Measurements from ENCODE around the gene PGP.

PGP gene

GRCh38 chr16:2199621-2200139 lies 15.0 kb downstream of the PGP start:
- DNase-seq (ENCODE audit: low read depth): no peak

DNA sequence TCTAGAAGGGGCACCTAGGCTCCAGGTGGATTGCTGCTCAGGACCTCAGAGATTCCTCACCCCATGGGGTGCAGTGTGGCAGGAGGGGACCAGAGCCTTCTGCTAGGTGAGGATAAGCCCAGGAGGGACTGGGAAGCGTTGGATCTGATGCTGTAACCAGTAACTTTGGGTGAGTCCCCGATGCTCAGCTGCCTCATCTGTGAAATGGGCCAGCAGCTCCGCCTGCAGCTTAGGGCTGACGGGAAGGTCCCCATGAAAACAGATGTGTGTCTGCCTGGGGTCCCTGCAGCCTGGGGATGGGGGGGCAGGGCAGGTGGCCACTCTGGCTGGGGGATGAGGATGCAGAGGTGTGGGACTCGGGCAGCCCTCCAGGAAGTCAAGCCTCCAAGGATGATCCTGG lies 15.5 kb downstream of the PGP start:
- DNase-seq (ENCODE audit: low read depth): no peak

- no peak for DNase-seq (ENCODE audit: low read depth)
These were observed 16.4 kb downstream of the PGP start for GRCh38 chr16:2198283-2198682.

- DNase-seq (ENCODE audit: low read depth): no peak
These were observed 16.9 kb downstream of the PGP start for GRCh38 chr16:2197765-2198164.

DNA sequence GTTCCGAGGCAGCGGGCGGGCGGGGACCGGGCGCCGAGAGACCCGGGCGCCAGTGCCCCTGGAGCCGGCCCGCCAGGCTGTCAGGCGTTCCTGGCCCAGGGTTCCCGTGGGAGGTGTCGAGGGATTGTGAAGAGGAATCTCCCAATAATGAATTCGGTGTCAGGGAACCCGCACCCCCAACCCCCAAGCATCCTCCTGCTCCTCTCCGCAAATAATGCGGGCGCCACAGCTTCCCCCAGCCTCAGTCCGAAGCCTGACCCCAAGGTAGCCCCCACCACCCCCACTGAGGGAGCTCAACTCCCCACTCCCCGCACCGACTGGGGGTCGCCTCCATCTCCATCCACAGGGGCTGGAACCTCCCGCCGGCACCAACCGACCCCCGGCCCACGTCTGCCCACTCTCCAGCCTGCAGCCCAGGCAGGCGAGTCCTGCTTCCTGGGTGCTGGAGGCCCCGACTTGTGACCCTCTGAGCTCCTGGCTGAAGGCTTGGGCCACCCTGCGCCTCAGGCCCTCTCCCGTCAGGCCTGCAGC lies 17.6 kb downstream of the PGP start:
- no peak for DNase-seq (ENCODE audit: low read depth)

DNA sequence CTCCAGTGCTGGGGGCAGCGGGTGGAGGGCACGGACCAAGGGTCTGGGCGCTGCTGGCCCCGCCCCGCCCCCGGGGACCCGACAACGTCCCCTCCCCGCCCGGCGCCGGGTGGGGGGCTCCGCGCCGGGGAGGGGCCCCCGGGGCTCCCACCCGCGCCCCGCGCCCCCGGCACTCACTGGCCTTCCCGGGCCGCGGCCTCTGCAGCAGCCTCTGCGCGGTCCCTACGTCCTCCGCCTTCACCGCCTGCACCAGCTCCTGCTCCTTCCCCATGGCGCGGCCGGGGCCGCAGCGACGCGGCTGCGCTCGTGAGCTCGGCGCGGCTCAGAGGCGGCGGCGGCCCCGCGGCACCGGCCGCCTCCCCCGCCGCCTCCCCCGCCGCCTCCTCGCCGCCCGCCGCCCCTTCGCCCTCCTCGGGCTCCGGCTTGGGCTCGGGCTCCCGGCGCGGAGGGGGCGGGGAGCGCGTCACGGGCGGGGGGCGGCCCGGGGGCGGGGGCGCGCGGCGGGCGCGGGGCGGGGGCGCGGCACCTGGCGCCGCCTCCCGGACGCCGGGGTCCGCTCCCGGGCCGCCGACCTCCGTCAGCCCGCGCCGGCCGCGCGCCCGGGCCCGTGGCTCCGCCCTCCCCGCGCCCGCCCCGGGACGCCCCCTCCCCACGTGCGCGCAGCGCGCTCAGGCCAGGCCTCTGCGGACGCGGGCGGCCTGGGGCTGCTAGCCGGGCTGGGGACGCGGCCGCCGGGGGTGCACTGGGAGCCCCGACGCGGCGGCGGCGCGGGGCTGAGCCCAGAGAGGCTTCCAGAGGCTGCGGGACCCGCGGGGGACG lies 18.3 kb downstream of the PGP start, which contains the start of gene CASKIN1:
Gene CASKIN1, minus strand, starts transcription at position 444 of the 819 bp plus-strand sequence. Its CDS starts 173 bp downstream, at position 271.
- DNase-seq (ENCODE audit: low read depth): no peak

DNA sequence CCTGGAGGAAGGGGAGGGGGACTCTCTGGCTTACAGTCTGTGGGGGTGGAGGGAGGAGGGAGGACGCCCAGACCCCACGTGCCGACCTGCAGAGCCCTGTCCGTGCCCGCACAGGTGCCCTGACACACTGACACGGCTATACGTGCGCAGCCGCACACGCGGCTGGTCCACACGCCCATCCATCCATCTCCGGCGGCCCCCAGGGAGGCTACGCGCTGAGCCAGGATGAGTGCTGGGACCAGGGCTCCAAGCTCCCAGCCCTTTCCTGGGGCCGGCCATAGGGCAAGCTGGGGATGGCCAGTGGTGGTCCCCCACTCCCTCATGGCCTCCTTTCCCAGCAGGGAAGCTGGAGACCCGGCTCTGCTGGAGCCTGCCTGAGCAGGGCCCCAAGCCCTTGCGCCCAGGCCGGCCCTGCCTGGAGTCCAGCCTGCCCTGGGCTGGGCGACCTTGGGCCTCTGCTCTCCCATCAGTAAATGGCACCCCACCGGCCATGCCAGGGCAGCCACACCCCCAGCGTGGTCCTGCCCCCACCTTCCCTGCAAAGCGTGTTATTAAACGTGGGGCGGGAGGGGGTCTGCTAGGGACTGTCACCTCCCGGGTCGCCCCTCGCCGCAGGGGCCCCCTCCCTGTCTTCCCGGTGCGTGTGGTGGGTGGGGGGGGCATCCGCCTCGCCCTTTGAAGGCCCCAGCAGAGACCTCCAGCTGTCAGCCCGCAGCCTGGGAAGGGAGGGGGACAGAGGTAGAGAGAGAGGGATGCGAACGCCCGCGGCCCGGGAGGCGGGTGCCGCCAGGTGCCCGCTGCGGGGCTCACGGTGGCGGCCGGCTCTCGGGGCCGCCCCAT lies 19.1 kb downstream of the PGP start:
- no peak for DNase-seq (ENCODE audit: low read depth)

GRCh38 chr16:2194852-2195321 lies 19.8 kb downstream of the PGP start:
- DNase-seq (ENCODE audit: low read depth): peak; percentile 24

DNA sequence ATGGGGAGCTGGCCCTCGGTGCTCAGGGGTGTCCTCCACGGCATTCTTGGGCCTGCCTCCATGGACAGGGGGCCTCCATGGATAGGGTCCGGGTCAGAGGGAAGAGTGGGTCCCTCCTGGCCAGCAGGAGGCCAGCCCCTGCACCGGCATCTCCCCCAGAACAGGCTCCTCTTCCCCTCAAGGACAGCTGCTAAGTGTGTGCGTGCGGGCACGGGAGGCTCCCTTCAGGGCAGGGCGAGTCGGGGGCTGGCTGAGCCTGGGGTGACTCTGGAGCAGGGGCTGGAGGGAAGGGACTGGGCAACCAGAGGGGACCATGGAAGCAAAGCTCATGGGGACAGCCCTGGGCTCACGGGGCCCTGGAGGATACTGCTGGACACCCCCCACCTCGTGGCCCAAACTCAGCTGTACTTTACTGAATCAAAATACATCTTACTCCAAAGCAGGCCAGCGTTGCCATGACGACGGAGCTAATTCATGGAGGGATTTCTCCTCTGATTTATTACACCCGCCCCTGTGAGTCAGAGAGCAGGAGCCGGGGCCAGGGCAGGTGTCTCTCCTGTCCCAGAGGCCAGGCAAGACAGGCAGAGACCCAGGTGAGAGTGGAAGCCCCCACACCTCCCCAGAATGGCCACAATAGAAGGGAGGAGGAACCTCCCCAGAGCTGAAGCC lies 20.3 kb downstream of the PGP start:
- no peak for DNase-seq (ENCODE audit: low read depth)

GRCh38 chr16:2191446-2191706 lies 23.3 kb downstream of the PGP start:
- no peak for DNase-seq (ENCODE audit: low read depth)

DNA sequence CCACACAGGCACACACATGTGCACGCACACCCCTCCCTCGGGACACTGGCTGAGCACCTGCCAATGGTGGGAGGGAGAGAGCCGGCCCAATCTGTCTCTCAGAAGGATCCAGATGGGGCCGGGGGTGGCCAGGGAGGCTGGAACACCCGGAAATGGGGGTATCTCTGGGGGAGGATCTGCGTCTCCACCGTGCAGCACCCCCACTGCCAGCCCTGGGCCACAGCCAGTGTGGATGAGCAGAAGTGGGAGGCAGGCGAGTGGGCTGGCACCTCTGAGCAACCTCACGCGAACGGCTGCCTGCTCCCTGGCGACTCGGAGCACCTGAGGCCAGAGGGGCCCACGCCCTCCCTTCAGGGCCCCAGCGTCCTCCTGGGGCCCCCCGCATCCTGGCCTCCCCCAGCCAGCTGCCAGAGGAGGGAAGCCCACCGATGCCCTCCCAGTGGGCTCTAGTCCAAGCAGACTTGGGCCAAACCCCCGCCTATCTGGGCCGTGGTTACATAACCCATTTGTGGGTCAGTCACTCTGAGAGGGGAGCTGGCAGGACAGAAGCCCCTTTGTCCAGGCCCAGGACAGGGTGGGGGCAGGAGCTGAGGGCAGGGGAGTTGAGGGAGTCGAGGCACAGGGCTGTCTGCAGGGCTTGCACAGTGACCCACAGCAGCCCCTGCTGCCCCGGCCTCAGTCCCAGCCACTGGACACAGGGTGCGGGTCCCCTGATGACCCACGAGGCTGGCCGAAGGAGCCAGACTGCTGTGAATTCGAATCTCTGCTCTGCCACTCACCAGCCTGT lies 23.8 kb downstream of the PGP start:
- DNase-seq (ENCODE audit: low read depth): no peak

DNA sequence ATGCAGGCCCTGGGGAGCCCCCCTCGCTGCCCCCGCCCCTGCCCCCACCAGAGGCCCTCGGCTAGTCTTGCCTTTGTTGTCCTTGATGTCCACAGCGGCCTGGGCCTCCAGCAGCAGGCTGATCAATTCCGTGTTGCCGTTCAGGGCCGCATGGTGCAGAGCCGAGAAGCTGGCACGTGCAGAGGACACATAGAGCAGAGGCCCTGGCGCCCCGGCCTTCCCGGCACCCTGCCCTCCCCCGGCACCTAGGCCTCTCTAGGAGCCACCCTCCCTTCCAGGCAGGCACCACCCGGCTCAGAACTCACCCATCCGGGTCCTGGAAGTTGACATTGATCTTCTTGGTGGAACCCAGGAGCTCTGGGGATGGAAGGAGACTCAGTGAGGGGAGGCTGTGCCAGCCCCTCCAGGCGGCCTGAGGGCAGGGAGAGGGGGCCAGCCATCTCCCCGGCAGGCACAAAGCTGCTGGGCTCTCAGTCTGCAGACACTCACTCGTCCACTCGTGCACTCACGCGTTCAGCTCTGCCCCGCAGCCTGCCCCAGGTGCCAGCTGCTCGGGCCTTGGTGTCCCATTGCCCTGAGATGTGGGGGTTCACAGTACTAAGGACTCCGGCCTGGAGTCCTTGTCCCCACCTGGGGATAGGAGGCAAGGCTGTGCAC lies 24.5 kb downstream of the PGP start:
- no peak for DNase-seq (ENCODE audit: low read depth)

DNA sequence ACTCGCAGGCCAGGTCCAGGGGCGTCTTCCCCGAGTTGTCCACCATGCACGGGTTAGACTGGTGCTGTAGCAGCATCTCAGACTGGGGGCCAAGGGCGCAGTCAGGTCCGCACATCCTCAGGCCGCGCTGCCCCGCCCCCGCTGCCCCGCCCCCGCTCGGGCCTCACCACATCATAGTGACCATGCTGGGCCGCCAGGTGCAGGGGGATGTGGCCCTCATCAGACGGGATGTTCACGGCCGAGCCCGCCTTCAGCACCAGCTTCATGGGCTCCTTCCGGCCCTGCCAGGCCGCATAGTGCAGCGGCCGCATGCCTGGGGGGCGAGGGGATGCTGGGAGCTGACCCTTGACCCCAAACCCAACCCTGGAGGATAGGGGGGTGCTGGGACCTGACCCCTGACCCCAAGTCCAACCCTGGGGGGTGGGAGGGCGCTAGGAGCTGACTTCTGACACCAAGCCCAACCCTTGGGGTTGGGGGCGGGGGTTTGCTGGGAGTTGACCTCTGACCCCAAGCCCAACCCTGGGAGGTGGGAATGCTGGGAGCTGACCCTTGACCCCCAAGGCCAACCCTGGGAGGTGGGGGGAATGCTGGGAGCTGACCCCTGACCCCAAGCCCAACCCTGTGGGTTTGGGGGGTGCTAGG lies 25.3 kb downstream of the PGP start:
- DNase-seq (ENCODE audit: low read depth): no peak

DNA sequence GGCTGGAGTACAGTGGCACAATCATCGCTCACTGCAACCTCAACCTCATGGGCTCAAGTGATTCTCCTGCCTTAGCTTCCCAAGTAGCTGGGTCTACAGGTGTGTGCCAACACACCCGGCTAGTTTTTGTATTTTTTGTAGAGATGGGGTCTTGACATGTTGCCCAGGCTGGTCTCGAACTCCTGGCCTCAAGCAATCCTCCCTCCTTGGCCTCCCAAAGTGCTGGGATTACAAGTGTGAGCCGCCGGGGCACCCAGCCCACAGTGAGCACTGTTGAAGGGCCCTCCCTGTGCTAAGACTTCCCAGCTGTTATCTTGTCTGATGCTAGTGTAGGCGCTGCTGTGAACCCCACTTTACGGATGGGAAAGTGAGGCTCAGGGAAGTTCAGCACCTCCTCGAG lies 26.2 kb downstream of the PGP start:
- no peak for DNase-seq (ENCODE audit: low read depth)

DNA sequence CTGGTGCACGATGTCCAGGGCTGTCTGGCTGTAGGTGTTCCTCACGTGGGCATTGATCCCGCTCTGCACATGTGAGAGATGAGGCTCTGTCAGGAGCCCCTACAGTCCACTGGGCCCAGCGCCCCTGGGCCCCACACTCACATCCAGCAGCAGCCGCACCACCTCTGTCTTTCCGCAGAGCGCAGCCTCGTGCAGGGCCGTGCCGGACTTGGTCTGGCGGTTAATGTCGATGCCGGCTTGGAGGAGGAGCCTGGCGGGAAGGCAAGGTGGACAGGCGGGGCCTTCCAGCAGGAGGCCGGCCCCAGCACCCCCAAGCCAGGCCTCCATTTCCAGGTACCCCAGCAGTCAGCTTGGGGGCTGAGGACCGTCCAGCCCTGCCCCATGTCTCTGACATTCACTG lies 27.4 kb downstream of the PGP start:
- no peak for DNase-seq (ENCODE audit: low read depth)

- DNase-seq (ENCODE audit: low read depth): no peak
These were observed 28.1 kb downstream of the PGP start for GRCh38 chr16:2186505-2186904.

GRCh38 chr16:2186064-2186463 lies 28.6 kb downstream of the PGP start:
- DNase-seq (ENCODE audit: low read depth): no peak

DNA sequence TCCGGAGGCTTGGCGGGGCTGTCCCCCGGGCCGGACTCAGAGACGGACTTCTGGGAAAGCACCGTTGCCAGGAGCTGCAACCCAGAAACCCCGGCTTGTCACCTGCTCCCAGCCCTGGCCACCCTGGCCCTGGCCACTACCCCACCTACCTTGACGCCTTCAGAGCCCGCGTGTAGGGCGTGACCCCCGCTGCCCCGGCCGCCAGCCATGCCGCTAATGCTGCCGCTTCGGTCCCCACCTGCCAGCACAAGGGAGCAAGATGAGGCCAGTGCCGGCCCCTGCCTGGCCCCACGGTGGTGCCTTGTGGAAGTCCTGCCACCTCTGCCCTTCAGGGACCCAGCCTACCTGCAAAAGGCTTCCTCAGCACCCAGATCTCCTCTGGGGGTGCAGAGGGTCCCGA lies 29.7 kb downstream of the PGP start:
- DNase-seq (ENCODE audit: low read depth): no peak

DNA sequence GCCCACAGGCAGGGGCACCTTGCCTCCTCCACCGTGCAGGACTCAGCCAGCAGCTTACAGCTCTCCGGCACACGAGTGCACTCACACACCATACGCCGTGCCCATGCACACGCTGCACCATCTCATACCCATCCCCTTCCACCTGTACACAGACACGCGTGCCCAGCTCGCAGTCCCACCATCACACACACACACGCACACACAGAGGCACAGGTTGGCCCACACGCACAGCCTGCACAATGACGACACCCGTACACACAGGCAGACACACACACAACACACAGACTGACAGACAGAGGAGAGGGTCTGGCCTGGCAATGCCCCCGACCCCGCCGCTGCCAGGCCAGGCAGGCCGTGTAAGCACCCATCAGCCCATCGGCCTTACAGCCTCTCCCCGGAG lies 30.3 kb downstream of the PGP start:
- DNase-seq (ENCODE audit: low read depth): no peak

- DNase-seq (ENCODE audit: low read depth): no peak
These were observed 31.0 kb downstream of the PGP start for GRCh38 chr16:2183671-2184070.

DNA sequence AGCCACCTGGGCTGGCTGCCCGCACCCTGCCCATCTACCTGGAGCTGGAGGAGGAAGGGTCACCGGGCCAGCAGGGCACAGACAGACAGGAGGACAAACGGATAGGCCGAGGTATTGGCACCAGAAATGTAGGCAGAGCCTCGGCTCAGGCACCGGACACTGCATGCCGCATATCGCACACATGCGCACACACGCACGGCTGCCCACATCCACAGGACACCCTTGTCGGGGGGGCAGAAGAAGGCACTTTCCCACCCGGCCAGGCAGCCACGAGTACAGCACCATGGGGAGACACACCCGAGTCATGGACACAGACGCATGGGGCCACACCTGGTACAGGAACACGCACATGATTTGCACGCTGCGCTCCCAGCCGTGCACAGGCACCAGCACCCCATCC lies 32.7 kb downstream of the PGP start:
- DNase-seq (ENCODE audit: low read depth): no peak
